PC-9 (cell line): Measurements from ENCODE around the gene RCE1.

ENCODE experiments used
- EZH2 ChIP-seq: fragments of 200-600 bp; sonication (generic); IDR thresholded peaks from 2 replicates; pipeline ENCODE4 v1.8.0; 2017; ENCODE audit warnings: antibody characterized with exemption, low read depth
- TF ChIP-seq, protein P1 (sequence below): fragments of 200-600 bp; sonication (generic); conservative IDR thresholded peaks from 2 replicates; pipeline ENCODE4 v1.6.1; 2017; ENCODE audit warnings: mixed run types, antibody characterized with exemption, mild to moderate bottlenecking, moderate library complexity

DNA sequence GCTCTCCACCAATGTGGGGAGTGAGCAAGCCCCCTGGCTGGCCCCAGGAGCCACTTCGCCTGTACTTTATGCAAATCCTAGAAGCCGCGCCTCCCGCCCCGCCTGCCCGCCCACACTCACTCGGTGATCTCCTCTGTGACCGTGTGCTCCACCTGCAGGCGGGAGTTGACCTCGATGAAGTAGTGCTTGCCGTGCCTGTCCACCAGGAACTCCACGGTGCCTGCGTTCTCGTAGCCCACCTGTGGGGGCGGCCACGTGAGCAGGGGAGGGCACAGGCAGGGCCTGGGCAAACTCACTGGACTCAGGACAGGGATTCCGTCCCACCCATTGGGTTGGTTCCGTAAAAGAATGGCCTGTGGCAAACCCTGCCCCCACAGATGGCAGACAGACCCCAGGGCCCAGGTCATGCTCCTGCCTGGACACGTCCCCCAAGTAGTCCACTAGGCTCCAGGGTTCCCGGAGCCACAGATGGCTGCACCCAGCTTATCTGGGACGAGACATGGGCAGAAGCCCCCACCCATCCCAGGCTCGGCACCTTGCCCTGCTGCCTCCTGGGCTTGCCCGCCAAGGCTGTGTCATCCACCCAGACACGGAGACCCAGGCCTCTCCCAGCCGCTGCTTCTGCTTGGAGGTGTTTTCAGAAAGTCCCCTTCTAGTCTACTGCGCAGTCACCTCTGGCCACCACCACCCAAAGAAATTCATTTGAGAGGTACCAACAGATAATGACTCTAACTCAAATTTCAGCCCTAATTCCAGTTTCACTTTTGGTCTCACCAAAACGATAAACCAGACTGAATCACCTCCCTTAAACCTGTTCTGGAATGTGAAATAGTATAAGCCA lies 25.7 kb downstream of the RCE1 start:
- TF ChIP-seq, protein P1, sequence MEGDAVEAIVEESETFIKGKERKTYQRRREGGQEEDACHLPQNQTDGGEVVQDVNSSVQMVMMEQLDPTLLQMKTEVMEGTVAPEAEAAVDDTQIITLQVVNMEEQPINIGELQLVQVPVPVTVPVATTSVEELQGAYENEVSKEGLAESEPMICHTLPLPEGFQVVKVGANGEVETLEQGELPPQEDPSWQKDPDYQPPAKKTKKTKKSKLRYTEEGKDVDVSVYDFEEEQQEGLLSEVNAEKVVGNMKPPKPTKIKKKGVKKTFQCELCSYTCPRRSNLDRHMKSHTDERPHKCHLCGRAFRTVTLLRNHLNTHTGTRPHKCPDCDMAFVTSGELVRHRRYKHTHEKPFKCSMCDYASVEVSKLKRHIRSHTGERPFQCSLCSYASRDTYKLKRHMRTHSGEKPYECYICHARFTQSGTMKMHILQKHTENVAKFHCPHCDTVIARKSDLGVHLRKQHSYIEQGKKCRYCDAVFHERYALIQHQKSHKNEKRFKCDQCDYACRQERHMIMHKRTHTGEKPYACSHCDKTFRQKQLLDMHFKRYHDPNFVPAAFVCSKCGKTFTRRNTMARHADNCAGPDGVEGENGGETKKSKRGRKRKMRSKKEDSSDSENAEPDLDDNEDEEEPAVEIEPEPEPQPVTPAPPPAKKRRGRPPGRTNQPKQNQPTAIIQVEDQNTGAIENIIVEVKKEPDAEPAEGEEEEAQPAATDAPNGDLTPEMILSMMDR, result peak; percentile 72
- TF ChIP-seq EZH2, result no peak
